Suprapubic skin (tissue), 4 donors: Measurements from ENCODE around the gene COQ7. TPM values are rescaled to one million over a fixed set of nuclear protein-coding genes. Genes with fewer than 3 reads are reported as not detected.

Experiments
- DNase-seq, 2 donors: peaks; one replicate each; pipeline ENCODE4 v3.0.0-alpha.2; 2019; ENCODE audit warnings: low spot score in 2 of 2
- H3K27ac ChIP-seq: fragments of 200-600 bp; sonication (generic); one replicate; pipeline ENCODE4 v1.5.1; 2019
- H3K27me3 ChIP-seq: fragments of 200-600 bp; sonication (generic); one replicate; pipeline ENCODE4 v1.5.1; 2019
- H3K36me3 ChIP-seq: fragments of 200-600 bp; sonication (generic); one replicate; pipeline ENCODE4 v1.5.1; 2019
- H3K4me1 ChIP-seq: fragments of 200-600 bp; sonication (generic); one replicate; pipeline ENCODE4 v1.5.1; 2019
- H3K4me3 ChIP-seq: fragments of 200-600 bp; sonication (generic); one replicate; pipeline ENCODE4 v1.5.1; 2019; ENCODE audit warnings: mild to moderate bottlenecking
- H3K9me3 ChIP-seq: fragments of 200-600 bp; sonication (generic); one replicate; pipeline ENCODE4 v1.5.1; 2019
- CTCF ChIP-seq, 2 donors: fragments of 200-600 bp in 1 of 2; fragments of 450-650 bp in 1 of 2; sonication (generic) in 1 of 2; IDR thresholded peaks; one replicate each; pipeline ENCODE4 v1.5.1; 2016 to 2019; ENCODE audit warnings: antibody characterized with exemption in 2 of 2, mild to moderate bottlenecking in 1 of 2, moderate library complexity in 1 of 2
- EP300 ChIP-seq: sonication (generic); formaldehyde crosslinking; IDR thresholded peaks from one replicate; pipeline ENCODE4 v1.6.1; 2017; ENCODE audit warnings: antibody characterized with exemption
- POLR2A ChIP-seq, 2 donors: fragments of 450-650 bp; IDR thresholded peaks; one replicate each; pipeline ENCODE4 v1.6.1; 2017; ENCODE audit warnings: antibody characterized with exemption in 2 of 2, mild to moderate bottlenecking in 2 of 2, moderate library complexity in 2 of 2
- POLR2AphosphoS5 ChIP-seq, 3 donors: sonication (generic); formaldehyde crosslinking; IDR thresholded peaks; one replicate each; pipeline ENCODE4 v1.6.1; 2017; ENCODE audit warnings: antibody characterized with exemption in 3 of 3
- WGBS: methylation state at CpG from one replicate; pipeline ENCODE4 v1.1.5; 2018; 5-methylcytosine and 5-hydroxymethylcytosine counted together
- total RNA-seq, 4 donors: library from RNA; depleted of rRNA; stranded (reverse); fragments of >200 nt; gene quantifications; one replicate each; pipeline ENCODE4 v1.1.0, GENCODE V29; 2016

Gene COQ7
- total RNA-seq: 10 to 100 TPM in 3 of 4 donors, 1 to 10 TPM in 1; 7.6 to 19.2 (median 12.0) TPM

DNA sequence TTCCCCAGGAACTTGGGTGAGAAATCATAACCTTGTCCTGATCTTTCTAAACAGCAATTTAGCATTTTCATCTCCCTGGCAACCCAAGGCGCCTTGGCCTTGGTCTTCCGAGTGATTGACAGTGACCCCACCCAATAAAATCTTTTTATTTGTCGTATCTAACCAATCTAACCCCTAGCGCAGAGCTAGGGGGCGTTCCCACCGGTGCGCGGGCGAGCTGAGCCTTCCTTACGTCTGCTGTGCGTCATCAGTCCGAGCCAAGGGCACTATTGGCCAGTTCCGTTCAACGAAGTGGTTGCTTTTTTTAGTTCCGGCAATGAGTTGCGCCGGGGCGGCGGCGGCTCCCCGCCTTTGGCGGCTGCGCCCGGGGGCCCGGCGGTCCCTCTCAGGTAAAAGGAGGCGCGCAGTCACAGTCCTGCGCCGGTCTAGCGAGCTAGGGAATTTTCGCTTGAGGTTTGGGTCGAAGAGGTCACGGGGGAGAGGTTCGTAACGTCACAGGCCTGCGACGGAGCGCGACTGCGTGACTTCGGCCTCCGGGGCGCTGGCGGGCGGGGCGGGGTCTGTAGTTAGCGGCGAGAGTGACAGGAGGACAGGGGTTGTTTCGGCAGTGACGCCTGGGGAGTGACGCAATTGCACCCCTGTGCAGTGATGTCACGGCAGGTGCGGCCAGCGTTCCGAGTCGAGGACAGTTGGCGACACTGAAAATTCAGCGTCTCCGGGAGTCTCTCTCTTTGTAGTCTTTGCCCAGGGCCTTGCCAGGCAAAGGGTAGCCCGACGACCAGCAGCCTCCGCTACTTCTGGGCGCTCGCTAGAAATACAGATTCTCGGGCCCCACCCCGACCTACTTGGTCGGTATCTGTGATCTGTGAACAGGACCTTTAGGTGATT is at the start of gene COQ7:
Gene COQ7, plus strand, starts transcription at position 266 of the 888 bp plus-strand sequence. Its CDS starts 51 bp downstream, at position 317.
- peak; percentile 99 for DNase-seq
- TF ChIP-seq POLR2A (IDR thresholded peaks at IDR 0.05): peak; percentile 7 to 13
- peak in 2 of 3 donors; percentile 61 to 85 for TF ChIP-seq POLR2AphosphoS5 (IDR thresholded peaks at IDR 0.05)
- TF ChIP-seq EP300: no peak
- TF ChIP-seq CTCF (IDR thresholded peaks at IDR 0.05): no peak
- Histone ChIP-seq H3K4me1 (peaks cover 18% of the 10 kb centered on the region), H3K27ac (peak within 1 kb of the TSS; percentile 100), H3K9me3 (no peaks in the 10 kb centered on the region), H3K27me3 (no peaks in the 10 kb centered on the region), H3K4me3 (peak within 1 kb of the TSS; percentile 85), H3K36me3 (peaks cover 8% of the 10 kb centered on the region)
- 0% methylated on average over 36 of the region's 68 CpGs for WGBS

GRCh38 chr16:19020689-19021088 is 46.7 kb upstream of the COQ7 start:
- TF ChIP-seq CTCF (IDR thresholded peaks at IDR 0.05) (no peak), EP300 (no peak), POLR2AphosphoS5 (IDR thresholded peaks at IDR 0.05) (no peak), POLR2A (IDR thresholded peaks at IDR 0.05) (no peak)
- no peaks in the 10 kb centered on the region for H3K27me3 ChIP-seq
- peaks cover 3% of the 10 kb centered on the region for H3K36me3 ChIP-seq
- no peak overlapping the region for H3K27ac ChIP-seq
- H3K4me3 ChIP-seq: no peak overlapping the region
- no peaks in the 10 kb centered on the region for H3K4me1 ChIP-seq
- no peaks in the 10 kb centered on the region for H3K9me3 ChIP-seq
- DNase-seq: no peak
- whole genome bisulfite sequencing: 84% methylated on average over 4 of the region's 4 CpGs

DNA sequence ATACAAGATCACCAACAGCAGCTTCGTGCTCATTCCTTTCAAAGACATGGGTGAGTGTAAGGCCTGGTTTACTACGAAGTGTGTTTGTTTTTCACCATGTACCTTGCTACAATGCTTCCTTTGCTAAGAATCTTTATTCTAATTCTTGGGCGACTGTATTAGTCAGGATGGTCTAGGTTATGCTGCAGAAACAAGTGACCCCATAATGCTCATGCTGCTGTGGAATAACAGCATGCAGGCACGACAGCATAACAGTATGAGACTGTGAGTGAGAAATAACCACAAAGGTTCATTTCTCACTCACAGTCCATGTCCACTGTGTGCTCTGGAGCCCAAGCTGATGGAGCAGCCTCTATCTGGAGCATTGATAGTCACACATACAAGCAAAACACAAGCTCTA is 45.7 kb upstream of the COQ7 start:
- DNase-seq: no peak
- no peak overlapping the region for H3K4me3 ChIP-seq
- TF ChIP-seq POLR2A (IDR thresholded peaks at IDR 0.05) (no peak), POLR2AphosphoS5 (IDR thresholded peaks at IDR 0.05) (no peak), CTCF (IDR thresholded peaks at IDR 0.05) (no peak), EP300 (no peak)
- no peaks in the 10 kb centered on the region for H3K4me1 ChIP-seq
- no peaks in the 10 kb centered on the region for H3K9me3 ChIP-seq
- peaks cover 3% of the 10 kb centered on the region for H3K36me3 ChIP-seq
- H3K27ac ChIP-seq: no peak overlapping the region
- 91% methylated on average over 4 of the region's 4 CpGs for WGBS
- H3K27me3 ChIP-seq: no peaks in the 10 kb centered on the region

DNA sequence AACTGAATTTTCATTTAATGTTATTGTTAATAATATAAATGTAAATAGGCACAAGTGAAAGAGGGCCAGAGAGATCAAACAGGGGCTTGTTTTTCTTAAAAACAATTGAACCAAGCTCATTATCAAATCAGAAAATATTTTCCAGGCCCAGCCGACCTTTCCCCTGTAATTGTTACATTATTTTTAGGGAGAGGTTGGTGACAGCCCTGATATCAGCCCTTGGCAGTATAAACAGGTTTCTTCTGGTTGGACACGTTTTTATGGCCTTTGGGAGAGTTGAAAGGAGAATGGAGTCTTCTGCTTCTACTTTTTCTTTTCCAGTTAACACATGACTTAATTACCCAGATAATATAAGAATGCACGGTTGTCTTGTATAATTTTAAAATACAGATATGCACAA is 40.0 kb upstream of the COQ7 start:
- no peaks in the 10 kb centered on the region for H3K27me3 ChIP-seq
- WGBS: 32% methylated on average over 3 of the region's 3 CpGs
- no peaks in the 10 kb centered on the region for H3K36me3 ChIP-seq
- H3K9me3 ChIP-seq: no peaks in the 10 kb centered on the region
- DNase-seq: no peak
- peaks cover 3% of the 10 kb centered on the region for H3K4me1 ChIP-seq
- H3K27ac ChIP-seq: no peak overlapping the region
- no peak overlapping the region for H3K4me3 ChIP-seq
- TF ChIP-seq CTCF (IDR thresholded peaks at IDR 0.05) (no peak), POLR2A (IDR thresholded peaks at IDR 0.05) (no peak), EP300 (no peak), POLR2AphosphoS5 (IDR thresholded peaks at IDR 0.05) (no peak)

GRCh38 chr16:19029980-19030379 is 37.4 kb upstream of the COQ7 start:
- Histone ChIP-seq H3K36me3 (no peaks in the 10 kb centered on the region), H3K27ac (no peak overlapping the region), H3K27me3 (no peaks in the 10 kb centered on the region), H3K9me3 (no peaks in the 10 kb centered on the region), H3K4me3 (no peak overlapping the region), H3K4me1 (peaks cover 3% of the 10 kb centered on the region)
- no peak for TF ChIP-seq CTCF (IDR thresholded peaks at IDR 0.05)
- WGBS: 81% methylated on average over 6 of the region's 6 CpGs
- DNase-seq: no peak
